NCI-H774 (cell line): ENCODE results near the gene LRP1-AS.
A peak's percentile ranks its signal among the peaks of the same experiment; 100 is the strongest.

ENCODE experiments used
- DNase-seq: peaks from one replicate; lab custom pipeline; 2025; lab: John Stamatoyannopoulos, UW

LRP1-AS gene

DNA sequence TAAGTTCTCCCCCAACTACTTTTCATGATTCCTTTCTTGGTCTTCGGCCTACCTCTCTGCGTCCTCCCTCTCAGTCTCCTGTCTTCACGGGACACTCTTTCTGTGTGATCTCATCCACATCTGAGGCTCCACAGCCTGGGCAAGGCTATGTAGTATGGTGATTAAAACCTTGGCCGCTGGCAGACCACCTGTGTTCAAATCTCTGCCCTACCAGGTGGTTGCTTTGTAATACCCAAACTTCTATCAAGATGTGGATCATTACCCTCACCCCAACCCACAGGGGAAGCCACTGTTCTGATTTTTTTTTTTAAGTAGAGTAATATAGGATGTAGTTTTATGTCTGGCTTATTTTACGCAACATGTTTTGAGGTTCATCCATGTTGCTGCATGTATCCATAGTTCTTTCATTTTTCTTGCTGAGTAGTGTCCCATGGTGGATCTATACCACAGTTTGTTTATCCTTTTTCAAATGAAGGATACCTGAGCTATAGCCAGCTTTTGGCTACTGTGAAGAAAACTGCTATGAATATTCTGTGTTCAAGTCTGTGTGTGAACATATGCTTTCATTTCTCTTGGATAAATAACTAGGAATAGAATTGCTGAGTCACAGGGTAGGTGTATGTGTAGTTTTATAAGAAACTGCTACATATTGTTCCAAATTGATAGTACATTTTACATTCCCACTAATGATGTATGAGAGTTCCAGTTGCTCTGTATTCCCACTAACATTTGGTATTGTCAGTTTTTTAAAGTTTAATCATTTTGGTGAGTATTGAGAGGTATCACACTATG is 27.9 kb downstream of the LRP1-AS start:
- DNase-seq: no peak

GRCh38 chr12:57118711-57119271 is 28.6 kb downstream of the LRP1-AS start:
- no peak for DNase-seq

DNA sequence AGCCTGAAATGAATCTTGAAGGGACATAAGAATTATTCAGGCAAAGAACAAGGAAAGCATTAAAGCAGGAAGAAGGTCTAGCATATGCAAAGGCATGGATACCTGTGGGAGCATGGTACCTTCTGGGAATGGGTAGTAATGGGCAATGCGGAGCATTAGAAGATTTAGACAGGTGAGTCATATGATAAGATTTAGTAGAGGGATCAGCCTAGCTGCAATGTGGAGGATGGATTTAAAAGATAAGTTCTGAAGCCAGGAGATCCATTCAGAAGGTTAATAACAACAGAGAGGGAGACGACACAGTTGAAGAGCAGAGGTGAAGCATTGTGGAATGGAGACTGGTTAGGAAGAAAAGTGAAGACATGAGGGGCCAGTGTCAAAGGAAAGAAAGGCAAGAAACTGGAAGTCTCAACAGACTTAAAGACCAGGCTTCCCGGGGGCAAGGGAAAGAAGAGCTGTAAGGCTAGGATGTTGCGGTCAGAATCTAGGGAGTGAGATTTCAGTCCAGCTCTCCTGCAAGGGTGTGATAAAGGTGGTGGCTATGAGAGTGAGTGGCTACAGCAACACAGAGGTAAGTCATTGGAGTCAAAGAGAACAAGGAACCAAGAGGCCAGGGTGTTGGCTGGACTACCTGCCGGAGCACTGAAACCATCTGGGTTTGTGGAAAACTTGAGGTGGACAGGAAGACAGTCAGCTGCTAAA is 30.7 kb downstream of the LRP1-AS start:
- no peak for DNase-seq

GRCh38 chr12:57112492-57113294 is 34.7 kb downstream of the LRP1-AS start:
- DNase-seq: no peak

- DNase-seq: peak; percentile 58
Measured at GRCh38 chr12:57111031-57111734, 36.2 kb downstream of the LRP1-AS start, which contains the start of gene STAT6. Gene STAT6 (minus strand): TSS chr12:57111362. CDS start chr12:57108278, 3,084 bp downstream.

- peak; percentile 30 for DNase-seq
Measured at GRCh38 chr12:57110104-57111030, 37.1 kb downstream of the LRP1-AS start.

GRCh38 chr12:57109207-57110103 is 38.0 kb downstream of the LRP1-AS start:
- DNase-seq: no peak

- DNase-seq: no peak
Measured at GRCh38 chr12:57107456-57108155, 39.8 kb downstream of the LRP1-AS start.

DNA sequence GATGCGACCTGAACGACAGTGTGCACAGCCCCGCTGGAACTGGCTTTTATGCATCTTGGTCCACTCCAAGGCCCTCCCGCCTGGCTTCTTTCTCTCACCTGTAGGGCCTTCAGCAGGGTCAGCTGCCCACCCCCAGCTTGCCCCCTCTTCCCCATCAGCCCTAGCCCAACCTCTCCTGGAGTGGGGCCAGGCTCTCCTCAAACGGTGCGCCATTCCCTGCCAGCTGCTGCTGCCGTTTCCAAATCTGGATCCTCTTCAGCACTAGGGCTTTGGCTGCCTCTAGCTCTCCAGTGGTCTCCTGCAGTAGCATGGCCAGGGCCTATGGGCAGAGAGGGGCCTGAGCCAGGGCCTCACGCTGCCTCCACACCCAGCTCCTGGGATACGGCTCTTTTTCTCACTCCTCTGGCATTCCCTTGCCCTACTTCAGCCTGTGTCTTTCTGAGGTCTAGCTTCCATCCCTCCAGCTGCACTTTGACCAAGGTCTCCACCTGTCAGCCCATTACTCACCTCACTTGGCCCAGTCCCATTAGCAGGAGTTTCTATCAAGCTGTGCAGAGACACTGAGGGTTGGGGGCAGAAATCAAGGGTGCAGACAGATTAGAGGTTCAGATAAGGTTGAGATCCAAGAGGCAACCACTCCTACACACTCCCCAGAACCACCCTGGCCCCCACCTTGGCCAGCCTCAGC is 41.3 kb downstream of the LRP1-AS start:
- no peak for DNase-seq

GRCh38 chr12:57105011-57105753 is 42.2 kb downstream of the LRP1-AS start:
- no peak for DNase-seq

- no peak for DNase-seq
Measured at GRCh38 chr12:57104292-57104910, 43.0 kb downstream of the LRP1-AS start.

DNA sequence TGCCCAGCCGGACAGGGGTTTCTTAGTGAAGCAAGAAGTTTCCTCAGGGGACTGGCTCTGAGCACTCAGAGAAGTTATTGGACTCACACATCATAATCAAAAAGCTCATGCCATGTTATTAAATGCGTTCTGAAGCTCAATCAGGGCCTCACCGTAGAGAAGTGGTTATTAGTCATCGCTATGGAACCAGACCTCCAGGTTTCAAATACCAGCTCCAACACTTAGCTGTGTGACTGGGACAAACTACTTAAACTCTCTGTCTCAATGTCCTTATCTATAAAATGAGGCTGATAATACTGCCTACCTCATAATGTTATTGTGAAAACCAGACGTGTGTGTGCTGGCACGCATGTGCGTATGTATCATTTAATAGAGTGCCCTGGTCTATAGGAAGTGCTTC is 43.6 kb downstream of the LRP1-AS start:
- DNase-seq: no peak

- DNase-seq: no peak
Measured at GRCh38 chr12:57101892-57102695, 45.3 kb downstream of the LRP1-AS start.

DNA sequence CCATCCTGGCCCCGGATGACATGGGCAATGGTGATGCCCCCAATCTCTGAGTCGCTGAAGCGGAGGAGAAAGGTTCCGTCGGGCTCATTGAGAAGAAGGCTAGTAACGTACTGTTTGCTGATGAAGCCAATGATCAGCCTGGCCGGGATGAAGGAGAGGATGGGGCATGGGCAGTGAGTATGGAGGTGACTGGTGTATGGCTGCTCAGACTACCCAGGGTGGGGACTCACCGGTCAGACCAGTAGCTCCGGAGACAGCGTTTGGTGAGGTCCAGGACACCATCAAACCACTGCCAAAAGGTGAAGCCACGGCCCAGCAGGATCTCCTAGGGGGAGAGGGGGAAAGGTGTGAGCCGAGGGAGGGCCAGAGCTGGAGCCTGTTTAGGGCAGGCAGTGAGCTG is 47.7 kb downstream of the LRP1-AS start:
- no peak for DNase-seq

- DNase-seq: no peak
Measured at GRCh38 chr12:57099047-57099714, 48.2 kb downstream of the LRP1-AS start.

GRCh38 chr12:57098546-57098945 is 48.9 kb downstream of the LRP1-AS start:
- DNase-seq: no peak
